Measurements from ENCODE around the gene DCXR.

- TF ChIP-seq GATA2 (IDR thresholded peaks at IDR 0.05; ENCODE audit: insufficient read depth, insufficient read length, low read depth, low read length) = no peak
- no peak for TF ChIP-seq CTCF (IDR thresholded peaks at IDR 0.05; ENCODE audit: extremely low read depth in 1 of 2, insufficient read depth in 1 of 2, low read depth in 1 of 2, low read length in 2 of 2)
- TF ChIP-seq POLR2AphosphoS5 (IDR thresholded peaks at IDR 0.05; ENCODE audit: insufficient read depth, low read depth, low read length) = no peak
- TF ChIP-seq POLR2A (IDR thresholded peaks at IDR 0.05; ENCODE audit: low read depth, low read length) = no peak
- TF ChIP-seq JUN (IDR thresholded peaks at IDR 0.05; ENCODE audit: borderline replicate concordance, insufficient read depth, insufficient read length, low read depth) = no peak
- no peak for TF ChIP-seq EZH2 (IDR thresholded peaks at IDR 0.05; ENCODE audit: borderline replicate concordance, low read depth, low read length, severe bottlenecking)
Observed at GRCh38 chr17:82073446-82073845, 35.9 kb upstream of the DCXR start.

Measured in endothelial cell of umbilical vein (primary cell).